GM18861 (cell line): ENCODE results near the gene OSBPL2.

ENCODE experiments used
- ATAC-seq: cut with Tn5 transposase; IDR thresholded peaks from one replicate; pipeline ENCODE4 v1.9.1; 2021; ENCODE audit not compliant: unreplicated experiment

The OSBPL2 gene

GRCh38 chr20:62234339-62234738 is 4.0 kb upstream of the OSBPL2 start:
- ATAC-seq, result no peak

- no peak for ATAC-seq
Observed at GRCh38 chr20:62235001-62235776, 3.1 kb upstream of the OSBPL2 start.

GRCh38 chr20:62235777-62236157 is 2.6 kb upstream of the OSBPL2 start:
- no peak for ATAC-seq

- no peak for ATAC-seq
Observed at GRCh38 chr20:62236200-62236599, 2.1 kb upstream of the OSBPL2 start.

- no peak for ATAC-seq
Observed at GRCh38 chr20:62236766-62237513, 1.4 kb upstream of the OSBPL2 start.

- ATAC-seq, result no peak
Observed at GRCh38 chr20:62237514-62237800, 864 bp upstream of the OSBPL2 start.

- ATAC-seq, result no peak
Observed at GRCh38 chr20:62238569-62239277, 402 bp downstream of the OSBPL2 start.

GRCh38 chr20:62239278-62239879 is 1.1 kb downstream of the OSBPL2 start:
- ATAC-seq, result no peak

GRCh38 chr20:62240020-62240685 is 1.8 kb downstream of the OSBPL2 start:
- no peak for ATAC-seq

GRCh38 chr20:62241506-62241905 is 3.2 kb downstream of the OSBPL2 start:
- no peak for ATAC-seq

GRCh38 chr20:62242176-62242575 is 3.9 kb downstream of the OSBPL2 start:
- no peak for ATAC-seq

GRCh38 chr20:62243106-62243505 is 4.8 kb downstream of the OSBPL2 start:
- ATAC-seq, result no peak

- ATAC-seq, result no peak
Observed at GRCh38 chr20:62243906-62244515, 5.7 kb downstream of the OSBPL2 start.

GRCh38 chr20:62244644-62245108 is 6.4 kb downstream of the OSBPL2 start:
- no peak for ATAC-seq

GRCh38 chr20:62245911-62246280 is 7.6 kb downstream of the OSBPL2 start:
- no peak for ATAC-seq

GRCh38 chr20:62246431-62246830 is 8.1 kb downstream of the OSBPL2 start:
- no peak for ATAC-seq

- ATAC-seq, result no peak
Observed at GRCh38 chr20:62246872-62247652, 8.7 kb downstream of the OSBPL2 start.

- no peak for ATAC-seq
Observed at GRCh38 chr20:62248890-62249560, 10.7 kb downstream of the OSBPL2 start.

- ATAC-seq, result no peak
Observed at GRCh38 chr20:62252342-62252966, 14.1 kb downstream of the OSBPL2 start.
